ENCODE results near the gene LHFPL2.

The LHFPL2 gene

GRCh38 chr5:78554670-78555069, 93.9 kb downstream of the LHFPL2 start:
- Histone ChIP-seq H3K4me2 (ENCODE audit: low read length) (no peak overlapping the region), H3K4me1 (no peaks in the 10 kb centered on the region), H3K79me2 (peaks cover 5% of the 10 kb centered on the region), H2AFZ (no peak overlapping the region), H3K4me3 (ENCODE audit: low read depth, low read length) (no peak overlapping the region), H3K9ac (no peak overlapping the region), H3K27ac (no peak overlapping the region), H3K36me3 (ENCODE audit: control insufficient read depth, insufficient read depth, low read length) (no peaks in the 10 kb centered on the region), H3K9me3 (ENCODE audit: control insufficient read depth, low read length) (no peaks in the 10 kb centered on the region), H3K27me3 (ENCODE audit: control insufficient read depth, insufficient read depth, low read length) (no peaks in the 10 kb centered on the region)
- TF ChIP-seq, protein P1, sequence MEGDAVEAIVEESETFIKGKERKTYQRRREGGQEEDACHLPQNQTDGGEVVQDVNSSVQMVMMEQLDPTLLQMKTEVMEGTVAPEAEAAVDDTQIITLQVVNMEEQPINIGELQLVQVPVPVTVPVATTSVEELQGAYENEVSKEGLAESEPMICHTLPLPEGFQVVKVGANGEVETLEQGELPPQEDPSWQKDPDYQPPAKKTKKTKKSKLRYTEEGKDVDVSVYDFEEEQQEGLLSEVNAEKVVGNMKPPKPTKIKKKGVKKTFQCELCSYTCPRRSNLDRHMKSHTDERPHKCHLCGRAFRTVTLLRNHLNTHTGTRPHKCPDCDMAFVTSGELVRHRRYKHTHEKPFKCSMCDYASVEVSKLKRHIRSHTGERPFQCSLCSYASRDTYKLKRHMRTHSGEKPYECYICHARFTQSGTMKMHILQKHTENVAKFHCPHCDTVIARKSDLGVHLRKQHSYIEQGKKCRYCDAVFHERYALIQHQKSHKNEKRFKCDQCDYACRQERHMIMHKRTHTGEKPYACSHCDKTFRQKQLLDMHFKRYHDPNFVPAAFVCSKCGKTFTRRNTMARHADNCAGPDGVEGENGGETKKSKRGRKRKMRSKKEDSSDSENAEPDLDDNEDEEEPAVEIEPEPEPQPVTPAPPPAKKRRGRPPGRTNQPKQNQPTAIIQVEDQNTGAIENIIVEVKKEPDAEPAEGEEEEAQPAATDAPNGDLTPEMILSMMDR (IDR thresholded peaks at IDR 0.05), result no peak

- Histone ChIP-seq H3K36me3 (ENCODE audit: control insufficient read depth, insufficient read depth, low read length) (no peaks in the 10 kb centered on the region), H3K9ac (no peak overlapping the region), H2AFZ (no peak overlapping the region), H3K9me3 (ENCODE audit: control insufficient read depth, low read length) (no peaks in the 10 kb centered on the region), H3K4me1 (no peaks in the 10 kb centered on the region), H3K4me3 (ENCODE audit: low read depth, low read length) (no peak overlapping the region), H3K79me2 (peaks cover 5% of the 10 kb centered on the region), H3K4me2 (ENCODE audit: low read length) (no peak overlapping the region), H3K27me3 (ENCODE audit: control insufficient read depth, insufficient read depth, low read length) (no peaks in the 10 kb centered on the region), H3K27ac (no peak overlapping the region)
- TF ChIP-seq, protein P1 (IDR thresholded peaks at IDR 0.05), result no peak
These were observed 94.8 kb downstream of the LHFPL2 start for GRCh38 chr5:78553580-78554353.

GRCh38 chr5:78552729-78553342, 95.7 kb downstream of the LHFPL2 start:
- TF ChIP-seq, protein P1 (IDR thresholded peaks at IDR 0.05), result no peak
- Histone ChIP-seq H3K36me3 (ENCODE audit: control insufficient read depth, insufficient read depth, low read length) (no peaks in the 10 kb centered on the region), H3K79me2 (peaks cover 5% of the 10 kb centered on the region), H3K4me3 (ENCODE audit: low read depth, low read length) (no peak overlapping the region), H3K9ac (no peak overlapping the region), H3K4me1 (no peaks in the 10 kb centered on the region), H3K27me3 (ENCODE audit: control insufficient read depth, insufficient read depth, low read length) (no peaks in the 10 kb centered on the region), H3K4me2 (ENCODE audit: low read length) (no peak overlapping the region), H3K9me3 (ENCODE audit: control insufficient read depth, low read length) (no peaks in the 10 kb centered on the region), H2AFZ (no peak overlapping the region), H3K27ac (no peak overlapping the region)

GRCh38 chr5:78550891-78551290, 97.7 kb downstream of the LHFPL2 start:
- peaks cover 3% of the 10 kb centered on the region for H3K79me2 ChIP-seq
- H3K4me2 ChIP-seq (ENCODE audit: low read length), result no peak overlapping the region
- no peak overlapping the region for H3K9ac ChIP-seq
- no peaks in the 10 kb centered on the region for H3K36me3 ChIP-seq (ENCODE audit: control insufficient read depth, insufficient read depth, low read length)
- H3K9me3 ChIP-seq (ENCODE audit: control insufficient read depth, low read length), result no peaks in the 10 kb centered on the region
- no peak overlapping the region for H3K4me3 ChIP-seq (ENCODE audit: low read depth, low read length)
- no peak overlapping the region for H2AFZ ChIP-seq
- H3K4me1 ChIP-seq, result no peaks in the 10 kb centered on the region
- H3K27ac ChIP-seq, result no peak overlapping the region
- TF ChIP-seq, protein P1 (IDR thresholded peaks at IDR 0.05), result no peak
- no peaks in the 10 kb centered on the region for H3K27me3 ChIP-seq (ENCODE audit: control insufficient read depth, insufficient read depth, low read length)

Data from parathyroid adenoma (tissue), 2 donors.